Neural cell (in vitro differentiated cells): Measurements from ENCODE around the gene DPP6. TPM values are rescaled to one million over a fixed set of nuclear protein-coding genes. Genes with fewer than 3 reads are reported as not detected.
A peak's percentile ranks its signal among the peaks of the same experiment; 100 is the strongest.

Source experiments
- H2AFZ ChIP-seq: fragments of 200-600, 300-800 bp; sonication (generic), shearing (Covaris generic); 2 replicates; pipeline ENCODE4 v1.6.0; 2014; ENCODE audit warnings: low read depth, mild to moderate bottlenecking, antibody characterized with exemption, low read length, moderate library complexity
- H3F3A ChIP-seq: fragments of 200-600 bp; shearing (Covaris generic); 2 replicates; pipeline ENCODE4 v1.6.1; 2016; ENCODE audit warnings: mild to moderate bottlenecking, moderate library complexity, mixed read lengths, antibody characterized with exemption, low read length; ENCODE audit not compliant: insufficient read depth, poor library complexity, severe bottlenecking
- H3K27ac ChIP-seq: fragments of 200-600, 300-800 bp; sonication (generic), shearing (Covaris generic); 2 replicates; pipeline ENCODE4 v1.5.1; 2014; ENCODE audit warnings: mild to moderate bottlenecking, low read length, moderate library complexity
- H3K27me3 ChIP-seq: fragments of 300-800, 200-600 bp; sonication (generic), shearing (Covaris generic); 2 replicates; pipeline ENCODE4 v1.6.0; 2014; ENCODE audit warnings: mild to moderate bottlenecking, low read depth, low read length, moderate library complexity; ENCODE audit not compliant: insufficient read depth
- H3K36me3 ChIP-seq: fragments of 300-800, 200-600 bp; sonication (generic), shearing (Covaris generic); 2 replicates; pipeline ENCODE4 v1.5.1; 2014; ENCODE audit warnings: mild to moderate bottlenecking, antibody characterized with exemption, low read length, moderate library complexity; ENCODE audit not compliant: insufficient read depth
- H3K4me2 ChIP-seq: fragments of 300-800, 200-600 bp; sonication (generic), shearing (Covaris generic); 2 replicates; pipeline ENCODE4 v1.6.0; 2014; ENCODE audit warnings: mild to moderate bottlenecking, low read length
- H3K4me3 ChIP-seq: fragments of 300-800, 200-600 bp; sonication (generic), shearing (Covaris generic); 2 replicates; pipeline ENCODE4 v1.5.1; 2014; ENCODE audit warnings: mild to moderate bottlenecking, low read length, moderate library complexity
- H3K79me2 ChIP-seq: fragments of 200-600 bp; shearing (Covaris generic); replicated peaks from 2 replicates; pipeline ENCODE4 v1.6.0; 2014; ENCODE audit warnings: mild to moderate bottlenecking, low read length, moderate library complexity; ENCODE audit not compliant: insufficient read depth
- H3K9ac ChIP-seq: fragments of 300-800, 200-600 bp; sonication (generic), shearing (Covaris generic); 2 replicates; pipeline ENCODE4 v1.6.1; 2016; ENCODE audit warnings: mild to moderate bottlenecking, low read length, mixed read lengths
- H3K9me2 ChIP-seq: fragments of 200-600 bp; shearing (Covaris generic); 2 replicates; pipeline ENCODE4 v1.6.1; 2016; ENCODE audit warnings: mild to moderate bottlenecking, low read length, mixed read lengths; ENCODE audit not compliant: insufficient read depth
- H3K9me3 ChIP-seq: fragments of 200-600, 300-800 bp; sonication (generic), shearing (Covaris generic); 2 replicates; pipeline ENCODE4 v1.6.1; 2016; ENCODE audit warnings: mild to moderate bottlenecking, mixed run types, low read length, moderate library complexity, mixed read lengths
- H4K20me1 ChIP-seq: fragments of 200-600 bp; shearing (Covaris generic); 2 replicates; pipeline ENCODE4 v1.6.1; 2016; ENCODE audit warnings: mild to moderate bottlenecking, mixed run types; ENCODE audit not compliant: insufficient read depth
- EP300 ChIP-seq: fragments of 450-650 bp; conservative IDR thresholded peaks from 2 replicates; pipeline ENCODE4 v1.6.1; 2014; ENCODE audit warnings: antibody characterized with exemption, mild to moderate bottlenecking, moderate library complexity; ENCODE audit not compliant: poor library complexity, severe bottlenecking
- EZH2 ChIP-seq: fragments of 200-600, 300-800 bp; shearing (Covaris generic), sonication (generic); IDR thresholded peaks from 2 replicates; pipeline ENCODE4 v1.6.1; 2014; ENCODE audit warnings: antibody characterized with exemption, low read length, borderline replicate concordance, mild to moderate bottlenecking; ENCODE audit not compliant: insufficient read depth, poor library complexity, severe bottlenecking
- MXI1 ChIP-seq: fragments of 450-650 bp; conservative IDR thresholded peaks from 2 replicates; pipeline ENCODE4 v1.6.1; 2014; ENCODE audit warnings: antibody characterized with exemption, mild to moderate bottlenecking; ENCODE audit not compliant: poor library complexity, severe bottlenecking
- POLR2AphosphoS5 ChIP-seq: IDR thresholded peaks from 2 replicates; pipeline ENCODE4 v1.6.1; 2012
- RAD21 ChIP-seq: fragments of 450-650 bp; conservative IDR thresholded peaks from 2 replicates; pipeline ENCODE4 v1.6.1; 2014; ENCODE audit warnings: antibody characterized with exemption, mild to moderate bottlenecking, moderate library complexity
- SMC3 ChIP-seq: fragments of 450-650 bp; conservative IDR thresholded peaks from 2 replicates; pipeline ENCODE4 v1.6.1; 2014; ENCODE audit warnings: antibody characterized with exemption, mild to moderate bottlenecking, moderate library complexity; ENCODE audit not compliant: poor library complexity
- TAF1 ChIP-seq: IDR thresholded peaks from 2 replicates; pipeline ENCODE4 v1.6.1; 2012; ENCODE audit warnings: low read depth
- polyA plus RNA-seq: library from polyadenylated mRNA; depleted of rRNA; stranded (reverse); fragments of >200 nt; gene quantifications from 2 replicates; pipeline ENCODE4 v1.2.3, GENCODE V29; 2014
- TF ChIP-seq, protein P1 (sequence below): IDR thresholded peaks from 2 replicates; pipeline ENCODE4 v1.6.1; 2012; ENCODE audit warnings: borderline replicate concordance
- TF ChIP-seq, protein P2 (sequence below): fragments of 450-650 bp; IDR thresholded peaks from 2 replicates; pipeline ENCODE4 v1.5.1; 2014; ENCODE audit warnings: antibody characterized with exemption, mild to moderate bottlenecking, moderate library complexity; ENCODE audit not compliant: poor library complexity, severe bottlenecking

DPP6 gene
- polyA plus RNA-seq, 1 donor from 2014 or later = 20.4 TPM

DNA sequence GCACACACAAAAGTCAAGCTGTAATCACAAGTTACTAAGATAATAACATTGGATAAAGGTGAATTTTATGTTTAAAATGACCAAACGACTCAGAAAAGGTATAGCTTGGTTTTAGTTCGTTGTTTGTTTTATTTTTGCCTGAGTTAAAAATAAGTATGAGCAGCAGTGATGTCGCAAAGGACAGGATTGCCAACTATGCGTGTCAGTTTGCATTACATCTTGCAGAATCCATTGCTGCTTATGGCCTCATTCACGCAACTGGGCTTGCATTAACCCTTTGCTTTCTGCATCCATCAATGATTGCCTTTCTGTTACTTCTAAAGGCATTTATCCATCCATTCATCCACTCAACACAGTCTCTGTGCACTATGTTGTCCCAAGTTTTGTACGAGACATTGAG lies 389.6 kb downstream of the DPP6 start:
- Histone ChIP-seq H3F3A (no peaks in the 10 kb centered on the region), H2AFZ (no peak overlapping the region), H3K9me2 (no peaks in the 10 kb centered on the region), H3K27me3 (no peaks in the 10 kb centered on the region), H3K36me3 (no peaks in the 10 kb centered on the region), H4K20me1 (no peaks in the 10 kb centered on the region), H3K9ac (no peak overlapping the region), H3K27ac (no peak overlapping the region), H3K4me3 (no peak overlapping the region), H3K9me3 (no peaks in the 10 kb centered on the region), H3K79me2 (no peaks in the 10 kb centered on the region), H3K4me2 (no peak overlapping the region)
- no peak for TF ChIP-seq SMC3
- TF ChIP-seq TAF1 = no peak
- TF ChIP-seq, protein P1, sequence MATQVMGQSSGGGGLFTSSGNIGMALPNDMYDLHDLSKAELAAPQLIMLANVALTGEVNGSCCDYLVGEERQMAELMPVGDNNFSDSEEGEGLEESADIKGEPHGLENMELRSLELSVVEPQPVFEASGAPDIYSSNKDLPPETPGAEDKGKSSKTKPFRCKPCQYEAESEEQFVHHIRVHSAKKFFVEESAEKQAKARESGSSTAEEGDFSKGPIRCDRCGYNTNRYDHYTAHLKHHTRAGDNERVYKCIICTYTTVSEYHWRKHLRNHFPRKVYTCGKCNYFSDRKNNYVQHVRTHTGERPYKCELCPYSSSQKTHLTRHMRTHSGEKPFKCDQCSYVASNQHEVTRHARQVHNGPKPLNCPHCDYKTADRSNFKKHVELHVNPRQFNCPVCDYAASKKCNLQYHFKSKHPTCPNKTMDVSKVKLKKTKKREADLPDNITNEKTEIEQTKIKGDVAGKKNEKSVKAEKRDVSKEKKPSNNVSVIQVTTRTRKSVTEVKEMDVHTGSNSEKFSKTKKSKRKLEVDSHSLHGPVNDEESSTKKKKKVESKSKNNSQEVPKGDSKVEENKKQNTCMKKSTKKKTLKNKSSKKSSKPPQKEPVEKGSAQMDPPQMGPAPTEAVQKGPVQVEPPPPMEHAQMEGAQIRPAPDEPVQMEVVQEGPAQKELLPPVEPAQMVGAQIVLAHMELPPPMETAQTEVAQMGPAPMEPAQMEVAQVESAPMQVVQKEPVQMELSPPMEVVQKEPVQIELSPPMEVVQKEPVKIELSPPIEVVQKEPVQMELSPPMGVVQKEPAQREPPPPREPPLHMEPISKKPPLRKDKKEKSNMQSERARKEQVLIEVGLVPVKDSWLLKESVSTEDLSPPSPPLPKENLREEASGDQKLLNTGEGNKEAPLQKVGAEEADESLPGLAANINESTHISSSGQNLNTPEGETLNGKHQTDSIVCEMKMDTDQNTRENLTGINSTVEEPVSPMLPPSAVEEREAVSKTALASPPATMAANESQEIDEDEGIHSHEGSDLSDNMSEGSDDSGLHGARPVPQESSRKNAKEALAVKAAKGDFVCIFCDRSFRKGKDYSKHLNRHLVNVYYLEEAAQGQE = no peak
- TF ChIP-seq, protein P2, sequence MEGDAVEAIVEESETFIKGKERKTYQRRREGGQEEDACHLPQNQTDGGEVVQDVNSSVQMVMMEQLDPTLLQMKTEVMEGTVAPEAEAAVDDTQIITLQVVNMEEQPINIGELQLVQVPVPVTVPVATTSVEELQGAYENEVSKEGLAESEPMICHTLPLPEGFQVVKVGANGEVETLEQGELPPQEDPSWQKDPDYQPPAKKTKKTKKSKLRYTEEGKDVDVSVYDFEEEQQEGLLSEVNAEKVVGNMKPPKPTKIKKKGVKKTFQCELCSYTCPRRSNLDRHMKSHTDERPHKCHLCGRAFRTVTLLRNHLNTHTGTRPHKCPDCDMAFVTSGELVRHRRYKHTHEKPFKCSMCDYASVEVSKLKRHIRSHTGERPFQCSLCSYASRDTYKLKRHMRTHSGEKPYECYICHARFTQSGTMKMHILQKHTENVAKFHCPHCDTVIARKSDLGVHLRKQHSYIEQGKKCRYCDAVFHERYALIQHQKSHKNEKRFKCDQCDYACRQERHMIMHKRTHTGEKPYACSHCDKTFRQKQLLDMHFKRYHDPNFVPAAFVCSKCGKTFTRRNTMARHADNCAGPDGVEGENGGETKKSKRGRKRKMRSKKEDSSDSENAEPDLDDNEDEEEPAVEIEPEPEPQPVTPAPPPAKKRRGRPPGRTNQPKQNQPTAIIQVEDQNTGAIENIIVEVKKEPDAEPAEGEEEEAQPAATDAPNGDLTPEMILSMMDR = no peak
- no peak for TF ChIP-seq EP300
- TF ChIP-seq RAD21 = no peak
- TF ChIP-seq EZH2 = no peak
- TF ChIP-seq POLR2AphosphoS5 = no peak
- no peak for TF ChIP-seq MXI1

DNA sequence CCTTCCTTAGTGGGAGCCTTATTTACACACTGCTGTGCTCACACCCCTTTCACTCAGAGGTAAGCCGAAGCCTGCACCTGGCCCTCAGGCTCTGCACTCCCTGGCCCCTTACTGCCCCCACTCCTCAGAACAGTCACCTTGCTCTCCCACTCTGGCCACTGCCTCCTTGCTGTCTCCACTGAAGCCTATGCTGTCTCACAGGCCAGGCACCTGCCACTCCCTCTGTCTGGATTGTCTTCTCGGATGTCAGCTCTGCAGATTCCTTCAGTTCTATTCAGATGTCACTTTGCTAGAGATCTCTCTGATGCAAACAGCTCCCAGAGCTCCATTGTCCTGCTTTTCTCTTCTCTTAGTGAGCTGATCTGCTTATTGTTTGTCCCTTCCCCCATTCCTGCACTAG lies 390.7 kb downstream of the DPP6 start:
- no peaks in the 10 kb centered on the region for H3K9me3 ChIP-seq
- no peaks in the 10 kb centered on the region for H3K27me3 ChIP-seq
- H3F3A ChIP-seq = no peaks in the 10 kb centered on the region
- H3K36me3 ChIP-seq = no peaks in the 10 kb centered on the region
- H3K9me2 ChIP-seq = no peaks in the 10 kb centered on the region
- no peak overlapping the region for H3K4me3 ChIP-seq
- H3K79me2 ChIP-seq = no peaks in the 10 kb centered on the region
- H4K20me1 ChIP-seq = no peaks in the 10 kb centered on the region
- TF ChIP-seq EP300 = peak; percentile 86
- TF ChIP-seq, protein P2 = no peak
- no peak overlapping the region for H3K4me2 ChIP-seq
- peak overlapping the region; percentile 24 for H3K9ac ChIP-seq
- peak overlapping the region; percentile 55 for H3K27ac ChIP-seq
- H2AFZ ChIP-seq = no peak overlapping the region
